Activated CD8-positive, alpha-beta T cell treated with anti-CD3 and anti-CD28 coated beads for 36 hours (primary cell): ENCODE data around the gene NPIPA3. TPM values are rescaled to one million over a fixed set of nuclear protein-coding genes. Genes with fewer than 3 reads are reported as not detected.
"Not testable (repeated sequence)": the region's sequence is repeated elsewhere in the genome, so short reads cannot be mapped to it uniquely, and the experiment has no call there.

Source experiments
- ATAC-seq: fragments of 200-7000 bp; cut with Tn5 transposase; one replicate; pipeline ENCODE4 v1.10.0; 2021; ENCODE audit warnings: mild to moderate bottlenecking, moderate library complexity
- CTCF ChIA-PET: fragments of 350-600 bp; sonication (Branson Sonifier 250); formaldehyde crosslinking; loops from one replicate; lab custom pipeline; 2021; ENCODE audit warnings: antibody characterized with exemption; lab: Charles Lee
- POLR2A ChIA-PET: fragments of 350-600 bp; sonication (Branson Sonifier 250); formaldehyde crosslinking; loops from one replicate; lab custom pipeline; 2021; ENCODE audit warnings: antibody characterized with exemption; lab: Charles Lee
- DNase-seq: peaks from one replicate; pipeline ENCODE4 v3.0.0-alpha.2; 2020
- H3K27ac Mint-ChIP-seq: one replicate; pipeline ENCODE4 v1.8.0; 2021; ENCODE audit warnings: mild to moderate bottlenecking, mixed read lengths
- H3K27me3 Mint-ChIP-seq: one replicate; pipeline ENCODE4 v1.8.0; 2021; ENCODE audit warnings: mixed read lengths
- H3K36me3 Mint-ChIP-seq: one replicate; pipeline ENCODE4 v1.8.0; 2021; ENCODE audit warnings: low read depth, mixed read lengths
- H3K4me1 Mint-ChIP-seq: one replicate; pipeline ENCODE4 v1.8.0; 2021; ENCODE audit warnings: low read depth, mixed read lengths
- H3K4me3 Mint-ChIP-seq: one replicate; pipeline ENCODE4 v1.8.0; 2021; ENCODE audit warnings: mild to moderate bottlenecking, moderate library complexity, mixed read lengths
- H3K9me3 Mint-ChIP-seq: one replicate; pipeline ENCODE4 v1.8.0; 2021; ENCODE audit warnings: mixed read lengths
- intact Hi-C: fragments of 100-400 bp; cut with micrococcal nuclease; formaldehyde crosslinking; loops from one replicate; pipeline ENCODE4 v1.10.0; 2022
- total RNA-seq, 2 experiments: library from RNA; stranded (reverse); gene quantifications; one replicate each; pipeline ENCODE4 v1.2.3, GENCODE V29; 2021
- TF ChIP-seq, protein P1 (sequence below): fragments of 200-600 bp; IDR thresholded peaks from one replicate; pipeline ENCODE4 v1.8.0; 2022; ENCODE audit warnings: antibody characterized with exemption, mild to moderate bottlenecking

Gene NPIPA3
- total RNA-seq, 2 experiments from 2014 or later = 3.0 to 3.5 TPM

- H3K27me3 Mint-ChIP-seq = no peaks in the 10 kb centered on the region
- TF ChIP-seq, protein P1, sequence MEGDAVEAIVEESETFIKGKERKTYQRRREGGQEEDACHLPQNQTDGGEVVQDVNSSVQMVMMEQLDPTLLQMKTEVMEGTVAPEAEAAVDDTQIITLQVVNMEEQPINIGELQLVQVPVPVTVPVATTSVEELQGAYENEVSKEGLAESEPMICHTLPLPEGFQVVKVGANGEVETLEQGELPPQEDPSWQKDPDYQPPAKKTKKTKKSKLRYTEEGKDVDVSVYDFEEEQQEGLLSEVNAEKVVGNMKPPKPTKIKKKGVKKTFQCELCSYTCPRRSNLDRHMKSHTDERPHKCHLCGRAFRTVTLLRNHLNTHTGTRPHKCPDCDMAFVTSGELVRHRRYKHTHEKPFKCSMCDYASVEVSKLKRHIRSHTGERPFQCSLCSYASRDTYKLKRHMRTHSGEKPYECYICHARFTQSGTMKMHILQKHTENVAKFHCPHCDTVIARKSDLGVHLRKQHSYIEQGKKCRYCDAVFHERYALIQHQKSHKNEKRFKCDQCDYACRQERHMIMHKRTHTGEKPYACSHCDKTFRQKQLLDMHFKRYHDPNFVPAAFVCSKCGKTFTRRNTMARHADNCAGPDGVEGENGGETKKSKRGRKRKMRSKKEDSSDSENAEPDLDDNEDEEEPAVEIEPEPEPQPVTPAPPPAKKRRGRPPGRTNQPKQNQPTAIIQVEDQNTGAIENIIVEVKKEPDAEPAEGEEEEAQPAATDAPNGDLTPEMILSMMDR = no peak
- no peak overlapping the region for H3K27ac Mint-ChIP-seq
- DNase-seq (peak; percentile 37), ATAC-seq (peak; percentile 66)
- intact Hi-C loops = no loop called here
- no peaks in the 10 kb centered on the region for H3K9me3 Mint-ChIP-seq
- CTCF ChIA-PET = no interaction called here
- no peak overlapping the region for H3K4me3 Mint-ChIP-seq
- H3K4me1 Mint-ChIP-seq = peaks cover 4% of the 10 kb centered on the region
- peaks cover 15% of the 10 kb centered on the region for H3K36me3 Mint-ChIP-seq
- POLR2A ChIA-PET = no interaction called here
Observed at GRCh38 chr16:14672403-14672971, 30.7 kb upstream of the NPIPA3 start.

DNA sequence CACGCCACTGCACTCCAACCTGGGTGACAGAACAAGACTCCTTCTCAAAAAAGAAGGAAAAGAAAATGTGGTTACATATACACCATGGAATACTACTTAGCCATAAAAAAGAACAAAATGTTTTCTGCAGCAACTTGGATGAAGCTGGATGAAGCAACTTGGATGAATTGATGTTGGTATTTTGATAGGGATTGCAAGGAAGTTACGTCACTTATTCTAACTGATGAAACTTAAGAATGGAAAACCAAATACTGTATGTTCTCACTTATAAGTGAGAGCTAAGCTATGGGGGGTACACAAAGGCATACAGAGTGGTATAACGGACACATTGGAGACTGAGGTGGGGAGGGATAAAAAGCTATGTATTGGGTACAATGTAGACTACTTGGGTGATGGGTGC, 26.6 kb upstream of the NPIPA3 start:
- ChIA-PET CTCF (no interaction called here), POLR2A (no interaction called here)
- DNase-seq = no peak
- Mint-ChIP-seq H3K4me1 (peaks cover 4% of the 10 kb centered on the region), H3K27ac (no peak overlapping the region), H3K9me3 (no peaks in the 10 kb centered on the region), H3K27me3 (peaks cover 4% of the 10 kb centered on the region), H3K4me3 (no peak overlapping the region), H3K36me3 (no peaks in the 10 kb centered on the region)
- intact Hi-C loops = no loop called here
- no peak for ATAC-seq
- TF ChIP-seq, protein P1 = no peak

DNA sequence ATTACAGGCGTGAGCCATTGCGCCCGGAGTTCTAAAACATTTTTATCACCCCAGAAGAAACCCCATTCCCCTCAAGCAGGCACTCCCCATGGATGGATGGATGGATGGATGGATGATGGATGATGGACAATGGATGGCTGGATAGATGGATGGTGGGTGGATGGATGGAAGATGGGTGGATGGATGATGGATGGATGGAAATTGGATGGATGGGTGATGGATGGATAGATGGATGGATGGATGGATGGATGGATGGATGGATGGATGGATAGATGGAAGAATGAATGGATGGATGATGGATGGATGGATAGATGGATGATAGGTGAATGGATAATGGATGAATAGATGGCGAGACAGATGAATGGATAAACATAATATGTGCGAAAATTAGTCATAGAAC, 25.6 kb upstream of the NPIPA3 start:
- CTCF ChIA-PET = no interaction called here
- Mint-ChIP-seq H3K4me1 (peaks cover 1% of the 10 kb centered on the region), H3K27me3 (peaks cover 4% of the 10 kb centered on the region), H3K27ac (no peak overlapping the region), H3K4me3 (no peak overlapping the region), H3K36me3 (no peaks in the 10 kb centered on the region), H3K9me3 (no peaks in the 10 kb centered on the region)
- ATAC-seq (no peak), DNase-seq (no peak)
- intact Hi-C loops = no loop called here
- POLR2A ChIA-PET = no interaction called here
- TF ChIP-seq, protein P1 = no peak

DNA sequence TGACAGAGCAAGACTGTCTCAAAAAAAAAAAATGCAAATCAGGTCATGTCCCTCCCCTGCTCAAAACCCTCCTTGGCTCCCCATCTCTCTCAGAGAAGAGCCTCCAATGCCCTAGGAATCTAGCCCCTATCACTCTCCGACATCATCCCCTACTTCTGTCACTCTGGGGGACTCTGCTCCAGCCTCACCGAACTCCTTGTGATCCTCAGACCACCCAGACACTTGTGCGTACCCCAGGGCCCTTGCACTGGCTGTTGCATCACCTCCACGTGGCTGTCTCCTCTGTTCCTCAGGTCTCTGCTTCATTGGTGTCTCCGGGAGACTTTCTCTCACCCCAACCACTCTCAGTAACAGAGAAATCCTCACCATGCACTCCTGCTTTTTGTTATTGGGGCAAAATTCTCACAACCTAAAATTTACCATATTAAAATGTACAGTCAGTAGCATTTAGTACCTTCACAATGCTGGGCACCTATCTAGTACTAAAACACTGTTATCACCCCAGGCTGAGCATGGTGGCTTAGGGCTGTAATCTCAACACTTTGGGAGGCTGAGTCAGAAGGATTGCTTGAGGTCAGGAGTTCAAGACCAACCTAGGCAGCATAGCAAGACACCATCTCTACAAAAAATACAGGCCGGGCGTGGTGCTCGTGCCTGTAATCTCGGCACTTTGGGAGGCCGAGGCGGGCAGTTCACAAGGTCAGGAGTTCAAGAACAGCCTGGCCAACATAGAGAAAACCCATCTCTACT, 24.3 kb upstream of the NPIPA3 start:
- H3K36me3 Mint-ChIP-seq = no peaks in the 10 kb centered on the region
- POLR2A ChIA-PET = no interaction called here
- intact Hi-C loops = no loop called here

GRCh38 chr16:14680396-14680795, 22.8 kb upstream of the NPIPA3 start:
- CTCF ChIA-PET, H3K4me3 Mint-ChIP-seq, H3K27ac Mint-ChIP-seq, intact Hi-C loops, ATAC-seq, H3K36me3 Mint-ChIP-seq, H3K4me1 Mint-ChIP-seq, H3K9me3 Mint-ChIP-seq, DNase-seq, H3K27me3 Mint-ChIP-seq, POLR2A ChIA-PET: not testable (repeated sequence)

More for the DNA sequence above, 24.3 kb upstream of the NPIPA3 start:
- DNase-seq (no peak), ATAC-seq (no peak)
- Mint-ChIP-seq H3K9me3 (no peaks in the 10 kb centered on the region), H3K27ac (no peak overlapping the region), H3K27me3 (peaks cover 4% of the 10 kb centered on the region), H3K4me3 (no peak overlapping the region), H3K4me1 (no peaks in the 10 kb centered on the region)
- TF ChIP-seq, protein P1 = no peak
- CTCF ChIA-PET = no interaction called here
